ENCODE data around the gene KCNQ4. TPM values are rescaled to one million over a fixed set of nuclear protein-coding genes. Genes with fewer than 3 reads are reported as not detected.

The KCNQ4 gene
- total RNA-seq, 1 experiment from 2014 or later = 1.4 TPM

GRCh38 chr1:40858856-40859416 is 75.3 kb downstream of the KCNQ4 start:
- no peak overlapping the region for H3K9ac ChIP-seq (ENCODE audit: extremely low read depth, insufficient read length, low read length)
- no CpG with 5 or more reads among the region's 4 CpGs for WGBS (ENCODE audit: extremely low coverage, insufficient read length, low lambda C conversion rate)

More at GRCh38 chr1:40858856-40859416, 75.3 kb downstream of the KCNQ4 start:
- no peak overlapping the region for H3K4ac ChIP-seq (ENCODE audit: low read depth, low read length)
- H2BK12ac ChIP-seq (ENCODE audit: insufficient read length, low read depth, low read length) = no peak overlapping the region
- H2BK120ac ChIP-seq (ENCODE audit: low read depth, low read length, poor library complexity, severe bottlenecking) = no peak overlapping the region
- peaks cover 18 to 32% of the 10 kb centered on the region in 2 experiments for H3K4me1 Mint-ChIP-seq
- H3K27me3 ChIP-seq (ENCODE audit: insufficient read depth, low read length) = no peaks in the 10 kb centered on the region; the same call in 1 of the 2 replicates
- H2BK5ac ChIP-seq (ENCODE audit: insufficient read length, low read length) = no peak overlapping the region
- no peak overlapping the region; a peak in 1 of 7 replicates for H3K27ac Mint-ChIP-seq
- H3K79me1 ChIP-seq (ENCODE audit: insufficient read depth, low read depth, low read length, poor library complexity, severe bottlenecking) = no peaks in the 10 kb centered on the region
- no peak overlapping the region for H3K56ac ChIP-seq (ENCODE audit: insufficient read length, low read depth, low read length)
- H3K4me1 ChIP-seq (ENCODE audit: insufficient read depth, low read length) = no peaks in the 10 kb centered on the region
- H4K20me1 ChIP-seq (ENCODE audit: control insufficient read depth, insufficient read depth, insufficient read length) = no peaks in the 10 kb centered on the region
- no peak overlapping the region for H2AK5ac ChIP-seq (ENCODE audit: insufficient read length, low read length)
- H2BK15ac ChIP-seq (ENCODE audit: low read depth, low read length) = no peak overlapping the region
- H3K79me2 ChIP-seq (ENCODE audit: insufficient read depth, low read length) = no peaks in the 10 kb centered on the region
- H3K27ac ChIP-seq (ENCODE audit: insufficient read length, low read depth, low read length) = no peak overlapping the region
- no peaks in the 10 kb centered on the region for H3K9me3 Mint-ChIP-seq
- no peak overlapping the region for H2AFZ ChIP-seq (ENCODE audit: low read length)
- no peaks in the 10 kb centered on the region for H3K9me3 ChIP-seq (ENCODE audit: control insufficient read depth, low read depth, low read length)
- no peak overlapping the region for H4K91ac ChIP-seq (ENCODE audit: insufficient read length, low read depth, low read length)
- TF ChIP-seq CTCF (conservative IDR thresholded peaks at IDR 0.05) = no peak
- no peak for DNase-seq
- no peak overlapping the region for H4K5ac ChIP-seq (ENCODE audit: insufficient read length, low read depth, low read length)
- H3K27me3 Mint-ChIP-seq (ENCODE audit: low read depth) = peaks cover 32% of the 10 kb centered on the region
- no peak overlapping the region for H3K23ac ChIP-seq (ENCODE audit: insufficient read length, low read depth, low read length)
- H4K8ac ChIP-seq (replicated peaks; ENCODE audit: insufficient read length, low read depth, low read length) = no peak overlapping the region
- H2BK20ac ChIP-seq (ENCODE audit: low read depth, low read length, poor library complexity, severe bottlenecking) = no peak overlapping the region
- H3T11ph ChIP-seq (ENCODE audit: low read length) = no peak overlapping the region
- H3K18ac ChIP-seq (ENCODE audit: insufficient read length, low read depth, low read length) = no peak overlapping the region
- H3K23me2 ChIP-seq (ENCODE audit: insufficient read length, low read depth, low read length, poor library complexity, severe bottlenecking) = peaks cover 4% of the 10 kb centered on the region
- 0 out of 5 replicates have a peak overlapping the region, but pooled peaks of 1 of the 2 experiments have one; percentile 7 for H3K4me3 Mint-ChIP-seq
- peaks cover 0 to 2% (median 0%) of the 10 kb centered on the region in 3 experiments; a peak in 2 of 7 replicates for H3K36me3 Mint-ChIP-seq (ENCODE audit: insufficient read depth in 1 of 3, low read depth in 3 of 3)
- H3K4me2 ChIP-seq (ENCODE audit: insufficient read depth, insufficient read length, low read length) = no peak overlapping the region
- H3K14ac ChIP-seq (ENCODE audit: insufficient read depth, low read length) = no peak overlapping the region
